AG04450 (cell line): ENCODE results near the gene SHMT2. TPM values are rescaled to one million over a fixed set of nuclear protein-coding genes. Genes with fewer than 3 reads are reported as not detected.

Experiments used
- CTCF ChIA-PET: fragments of 300-600, 350-600 bp; formaldehyde crosslinking; extraction: SDS; loops from one replicate; lab custom pipeline; 2022; ENCODE audit warnings: antibody characterized with exemption, inconsistent platforms; lab: Charles Lee
- POLR2A ChIA-PET: fragments of 350-600 bp; formaldehyde crosslinking; extraction: SDS; loops from one replicate; lab custom pipeline; 2021; ENCODE audit warnings: antibody characterized with exemption, inconsistent platforms; lab: Yijun Ruan, JAX
- DNase-seq: peaks from one replicate; pipeline ENCODE4 v3.0.0-alpha.2; 2011; ENCODE audit warnings: low read depth, low spot score
- H3K27ac ChIP-seq: one replicate; pipeline ENCODE4 v1.5.1; 2012; ENCODE audit warnings: low read depth, low read length, control low read depth
- H3K27me3 ChIP-seq: one replicate; pipeline ENCODE4 v1.6.0; 2012; ENCODE audit warnings: low read length; ENCODE audit not compliant: control insufficient read depth, insufficient read depth
- H3K4me3 ChIP-seq: 2 replicates; pipeline ENCODE4 v1.5.1; 2011; ENCODE audit warnings: mild to moderate bottlenecking, low read depth, low read length, control low read depth
- H3K9me3 ChIP-seq: 2 replicates; pipeline ENCODE4 v1.5.1; 2012; ENCODE audit warnings: low read length; ENCODE audit not compliant: control insufficient read depth, insufficient read depth
- polyA plus RNA-seq: library from polyadenylated mRNA; depleted of rRNA; stranded (reverse); fragments of >200 nt; gene quantifications from 2 replicates; pipeline ENCODE4 v1.2.3, GENCODE V29; 2011
- TF ChIP-seq, protein P1 (sequence below): IDR thresholded peaks from 2 replicates; pipeline ENCODE4 v1.5.1; 2011; ENCODE audit warnings: low read depth, low read length, control low read depth, inconsistent platforms

SHMT2 gene
- polyA plus RNA-seq, 1 experiment = 266 TPM

DNA sequence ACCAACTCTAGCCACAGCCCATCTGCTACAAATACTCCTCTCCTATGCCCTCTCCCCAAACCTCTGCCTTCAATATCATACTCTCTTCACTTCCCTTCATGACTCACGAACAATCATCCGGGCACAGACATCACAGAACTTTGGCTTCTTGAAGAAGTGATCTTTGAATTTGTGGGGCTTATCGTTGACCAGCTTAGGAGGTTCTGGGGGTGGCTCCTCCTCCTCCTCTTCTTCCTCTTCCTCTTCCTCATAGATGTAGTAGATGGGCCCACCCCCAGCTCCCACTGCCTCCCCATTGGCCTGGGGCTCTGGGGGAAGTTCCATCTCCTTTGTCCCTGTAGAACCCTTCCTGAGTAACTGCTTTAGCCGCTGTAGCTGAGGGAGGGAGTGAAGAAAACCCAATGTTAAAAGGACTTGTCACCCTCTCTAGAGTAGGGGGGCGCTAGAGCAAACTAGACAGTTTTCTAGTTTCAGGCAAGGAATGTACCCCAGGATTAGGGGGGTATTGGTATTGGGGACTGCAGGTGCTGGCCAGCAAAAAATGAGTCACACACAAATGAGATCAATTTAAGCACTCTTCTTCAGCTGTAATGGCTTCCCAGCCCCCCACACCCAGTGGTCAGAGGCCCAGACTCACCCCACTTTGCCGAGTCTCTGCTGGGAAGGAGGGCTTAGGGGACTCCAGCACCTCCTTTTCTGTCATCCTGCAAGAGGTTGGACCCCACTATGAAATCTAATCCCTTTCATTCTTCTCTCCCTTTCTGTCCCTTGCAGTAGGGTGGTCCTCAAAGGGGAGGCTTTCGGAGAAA lies 19.6 kb downstream of the SHMT2 start:
- TF ChIP-seq, protein P1, sequence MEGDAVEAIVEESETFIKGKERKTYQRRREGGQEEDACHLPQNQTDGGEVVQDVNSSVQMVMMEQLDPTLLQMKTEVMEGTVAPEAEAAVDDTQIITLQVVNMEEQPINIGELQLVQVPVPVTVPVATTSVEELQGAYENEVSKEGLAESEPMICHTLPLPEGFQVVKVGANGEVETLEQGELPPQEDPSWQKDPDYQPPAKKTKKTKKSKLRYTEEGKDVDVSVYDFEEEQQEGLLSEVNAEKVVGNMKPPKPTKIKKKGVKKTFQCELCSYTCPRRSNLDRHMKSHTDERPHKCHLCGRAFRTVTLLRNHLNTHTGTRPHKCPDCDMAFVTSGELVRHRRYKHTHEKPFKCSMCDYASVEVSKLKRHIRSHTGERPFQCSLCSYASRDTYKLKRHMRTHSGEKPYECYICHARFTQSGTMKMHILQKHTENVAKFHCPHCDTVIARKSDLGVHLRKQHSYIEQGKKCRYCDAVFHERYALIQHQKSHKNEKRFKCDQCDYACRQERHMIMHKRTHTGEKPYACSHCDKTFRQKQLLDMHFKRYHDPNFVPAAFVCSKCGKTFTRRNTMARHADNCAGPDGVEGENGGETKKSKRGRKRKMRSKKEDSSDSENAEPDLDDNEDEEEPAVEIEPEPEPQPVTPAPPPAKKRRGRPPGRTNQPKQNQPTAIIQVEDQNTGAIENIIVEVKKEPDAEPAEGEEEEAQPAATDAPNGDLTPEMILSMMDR = no peak

DNA sequence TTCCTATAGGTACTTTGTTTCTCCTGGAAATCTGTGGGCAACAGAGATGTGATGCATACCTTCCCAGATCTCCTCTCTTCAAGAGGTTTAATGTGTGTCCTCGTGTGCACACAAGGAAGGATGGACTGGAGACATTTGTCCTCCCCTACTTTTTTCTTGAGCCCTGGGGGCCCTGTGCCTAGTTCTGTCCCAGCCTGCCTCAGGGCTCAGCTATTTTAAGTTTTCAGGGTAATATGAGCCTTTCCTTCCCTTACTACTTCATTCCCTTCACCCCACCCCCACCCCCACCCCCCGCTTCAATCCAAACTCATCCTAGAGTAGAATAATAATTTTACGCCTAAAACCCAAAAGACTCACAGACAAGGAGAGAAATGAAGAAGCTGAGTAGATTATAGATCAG lies 21.0 kb downstream of the SHMT2 start:
- ChIA-PET POLR2A (no interaction called here), CTCF (interaction anchor here (0.6 to 1.9 kb wide), 9 partner anchors 11 to 208 kb away, joined by 3 to 8 read pairs (median 4); no protein-coding TSS in a partner anchor)
- Histone ChIP-seq H3K27me3 (no peaks in the 10 kb centered on the region), H3K4me3 (no peak overlapping the region), H3K27ac (no peak overlapping the region), H3K9me3 (no peaks in the 10 kb centered on the region)
- TF ChIP-seq, protein P1 = no peak
- no peak for DNase-seq

More for the DNA sequence above, 19.6 kb downstream of the SHMT2 start:
- H3K9me3 ChIP-seq = no peaks in the 10 kb centered on the region
- ChIA-PET CTCF (interaction anchor here (2.9 to 3.6 kb wide), 2 partner anchors 14 to 35 kb away, joined by 9 to 11 read pairs; no protein-coding TSS in a partner anchor), POLR2A (no interaction called here)
- DNase-seq = no peak
- H3K27me3 ChIP-seq = no peaks in the 10 kb centered on the region
- no peak overlapping the region for H3K27ac ChIP-seq
- no peak overlapping the region for H3K4me3 ChIP-seq

DNA sequence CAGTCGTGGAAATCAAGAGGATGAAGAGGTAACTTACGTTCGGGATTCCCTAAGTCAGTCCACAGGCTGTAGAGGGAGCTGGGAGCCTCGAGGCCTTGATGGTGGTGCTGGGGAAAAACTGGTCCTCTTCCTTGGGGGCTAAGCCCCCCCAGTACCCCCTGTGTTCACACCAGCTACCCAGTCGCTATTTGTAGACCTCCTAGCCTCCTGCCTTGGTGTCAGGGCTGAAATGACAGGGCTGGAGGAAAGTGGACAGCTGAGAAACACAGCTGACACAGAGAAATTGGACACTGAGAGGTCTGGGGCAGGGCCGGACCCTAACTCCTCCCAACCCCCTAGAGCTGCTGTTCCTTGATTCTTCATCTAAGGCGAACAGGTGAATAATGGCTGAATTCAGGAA lies 21.4 kb downstream of the SHMT2 start, which contains the start of gene STAC3:
Gene STAC3 (minus strand): TSS at position 232 of the 400 bp plus-strand sequence. CDS start 1,551 bp downstream, outside the sequence.
- no peaks in the 10 kb centered on the region for H3K27me3 ChIP-seq
- H3K4me3 ChIP-seq = no peak within 1 kb of the TSS
- no peaks in the 10 kb centered on the region for H3K9me3 ChIP-seq
- ChIA-PET POLR2A (no interaction called here), CTCF (interaction anchor here (0.6 to 1.9 kb wide), 10 partner anchors 8 to 211 kb away, joined by 3 to 7 read pairs (median 4); no protein-coding TSS in a partner anchor)
- DNase-seq = no peak
- TF ChIP-seq, protein P1 = no peak
- no peak within 1 kb of the TSS for H3K27ac ChIP-seq

DNA sequence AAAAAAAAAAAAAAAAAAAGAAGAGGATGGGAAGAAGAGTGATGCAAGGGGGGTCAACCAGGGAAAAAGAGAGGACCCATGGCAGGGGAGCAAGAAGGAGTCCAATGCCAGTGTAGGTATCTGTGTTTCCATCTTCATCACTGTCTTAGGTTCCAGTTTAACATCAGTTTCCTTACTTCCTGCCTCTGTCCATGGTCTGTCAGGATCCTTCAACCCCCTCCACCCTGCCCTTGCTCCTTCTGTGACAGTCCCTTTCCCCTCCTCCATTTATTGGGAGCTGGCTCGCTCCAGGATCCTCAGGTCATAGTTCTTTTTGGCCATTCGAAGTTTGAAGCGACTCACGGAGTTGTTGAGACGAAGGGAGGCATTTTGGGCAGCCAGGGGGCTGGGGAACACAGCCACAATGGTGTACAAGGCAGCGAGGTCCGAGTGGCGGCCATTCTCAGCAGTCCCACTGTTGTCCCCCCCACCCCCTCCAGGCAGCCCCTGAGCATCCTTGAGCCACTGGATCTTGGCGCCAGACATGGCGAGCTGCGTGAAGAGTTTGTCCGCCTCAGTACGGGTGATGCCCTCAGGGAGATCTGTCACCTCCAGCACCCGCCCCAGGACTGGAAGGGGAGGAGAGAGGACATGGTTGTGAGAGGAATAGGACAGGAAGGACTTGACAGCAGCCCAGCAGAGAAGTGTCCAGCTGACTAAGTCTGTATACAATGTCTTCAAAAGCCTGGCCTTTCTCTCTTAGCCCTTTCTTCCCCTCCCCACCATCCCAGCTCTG lies 25.2 kb downstream of the SHMT2 start:
- Histone ChIP-seq H3K4me3 (no peak overlapping the region), H3K27ac (no peak overlapping the region), H3K27me3 (no peaks in the 10 kb centered on the region), H3K9me3 (no peaks in the 10 kb centered on the region)
- ChIA-PET POLR2A (no interaction called here), CTCF (interaction anchor here (0.7 to 1.4 kb wide), 3 partner anchors 9 to 12 kb away, joined by 3 to 10 read pairs (median 7); no protein-coding TSS in a partner anchor)
- DNase-seq = no peak
- TF ChIP-seq, protein P1 = no peak
